Sciatic nerve (tissue), 2 donors: Measurements from ENCODE around the gene SHB. TPM values are rescaled to one million over a fixed set of nuclear protein-coding genes. Genes with fewer than 3 reads are reported as not detected.
"Not testable (repeated sequence)": the region's sequence is repeated elsewhere in the genome, so short reads cannot be mapped to it uniquely, and the experiment has no call there.

Source experiments
- ATAC-seq: fragments of 200-7000 bp; cut with Tn5 transposase; one replicate; pipeline ENCODE4 v1.9.1; 2020; ENCODE audit warnings: mild to moderate bottlenecking, moderate library complexity
- DNase-seq: peaks from one replicate; pipeline ENCODE4 v3.0.0-alpha.2; 2020; ENCODE audit warnings: low spot score
- intact Hi-C: fragments of 100-400 bp; cut with DNase I; formaldehyde crosslinking; loops from one replicate; pipeline ENCODE4 v1.14.2; 2022
- total RNA-seq: library from RNA; stranded (reverse); fragmentation: NEBNext Ultra II Directional; extraction: Animal tissue kit (Norgen Biotek cat#: 25700); gene quantifications from one replicate; pipeline ENCODE4 v1.2.1, GENCODE V29; 2021
- donor health status: DM: no; HTN: no; CAD: no.
- donor health status: DM: no; HTN: no; CAD: no.

Gene SHB
- total RNA-seq, 1 donor from 2014 or later, result 15.9 TPM

DNA sequence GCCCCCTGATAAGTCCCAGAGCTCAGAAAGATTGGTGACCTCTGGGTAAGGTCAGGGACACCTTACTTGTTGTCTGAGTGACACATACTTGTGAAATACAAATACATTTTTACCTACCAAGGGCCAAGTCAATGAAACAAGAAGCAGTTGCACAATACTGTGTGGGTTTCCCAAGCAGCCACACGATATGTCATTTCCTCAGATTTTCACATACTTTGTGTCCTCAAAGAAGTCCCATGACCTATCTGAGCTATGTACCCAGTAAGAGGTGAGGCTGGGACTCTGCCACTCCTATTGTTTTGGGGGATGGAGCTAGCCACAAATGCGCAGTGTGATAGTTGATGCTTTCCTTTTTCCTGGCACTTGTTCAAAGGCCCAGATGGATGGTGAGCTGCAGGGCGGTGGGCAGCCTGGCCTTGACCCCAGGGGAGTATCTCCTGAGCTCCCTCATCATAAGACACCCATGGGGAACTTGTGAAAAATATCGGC is 160.3 kb downstream of the SHB start:
- ATAC-seq (no peak), DNase-seq (no peak)
- intact Hi-C loops, result no loop called here

- intact Hi-C loops, result no loop called here
- DNase-seq (no peak), ATAC-seq (no peak)
Measured at GRCh38 chr9:37908283-37908682, 160.7 kb downstream of the SHB start.

GRCh38 chr9:37906312-37907239 is 162.5 kb downstream of the SHB start:
- intact Hi-C loops, result no loop called here
- no peak for ATAC-seq
- DNase-seq, result no peak

GRCh38 chr9:37905776-37906175 is 163.3 kb downstream of the SHB start:
- no peak for DNase-seq
- ATAC-seq, result no peak
- intact Hi-C loops, result no loop called here

GRCh38 chr9:37905131-37905505 is 163.9 kb downstream of the SHB start:
- intact Hi-C loops, result no loop called here
- ATAC-seq (peak; percentile 10), DNase-seq (no peak)

DNA sequence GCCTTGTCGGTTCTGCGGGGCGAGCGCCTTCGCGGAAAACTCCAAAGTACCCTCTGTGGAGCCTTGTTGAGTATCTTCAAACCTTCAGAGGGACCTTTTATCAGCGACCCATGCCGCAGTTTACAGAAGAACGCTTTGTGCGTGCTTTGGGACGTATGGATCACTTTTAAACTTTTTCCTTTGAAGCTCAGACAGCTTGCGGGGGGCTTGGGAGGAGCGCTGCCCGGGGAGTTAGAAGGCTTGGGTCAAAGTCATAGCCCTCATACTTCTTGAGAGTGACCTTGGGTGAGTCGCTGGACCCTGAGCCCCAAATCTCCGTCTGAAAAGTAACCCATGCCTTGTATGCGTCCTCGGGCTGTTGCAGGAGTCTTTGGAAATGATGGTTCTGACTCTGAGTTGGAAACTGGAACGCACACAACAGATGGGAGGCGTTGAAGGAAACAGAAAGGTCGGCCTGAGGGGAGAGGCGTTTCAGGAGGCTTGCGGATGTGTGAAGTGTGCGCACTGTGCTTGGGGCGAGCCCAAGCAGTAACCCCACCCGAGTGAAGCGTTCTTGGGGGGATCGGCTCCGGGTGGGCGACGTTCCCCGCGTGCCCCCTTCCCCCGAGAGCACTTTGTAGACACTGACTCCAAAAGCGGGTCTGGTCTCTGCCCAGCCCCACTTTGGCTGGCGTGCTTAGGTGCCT is 164.4 kb downstream of the SHB start:
- DNase-seq, result no peak
- intact Hi-C loops, result no loop called here
- ATAC-seq, result peak; percentile 56

DNA sequence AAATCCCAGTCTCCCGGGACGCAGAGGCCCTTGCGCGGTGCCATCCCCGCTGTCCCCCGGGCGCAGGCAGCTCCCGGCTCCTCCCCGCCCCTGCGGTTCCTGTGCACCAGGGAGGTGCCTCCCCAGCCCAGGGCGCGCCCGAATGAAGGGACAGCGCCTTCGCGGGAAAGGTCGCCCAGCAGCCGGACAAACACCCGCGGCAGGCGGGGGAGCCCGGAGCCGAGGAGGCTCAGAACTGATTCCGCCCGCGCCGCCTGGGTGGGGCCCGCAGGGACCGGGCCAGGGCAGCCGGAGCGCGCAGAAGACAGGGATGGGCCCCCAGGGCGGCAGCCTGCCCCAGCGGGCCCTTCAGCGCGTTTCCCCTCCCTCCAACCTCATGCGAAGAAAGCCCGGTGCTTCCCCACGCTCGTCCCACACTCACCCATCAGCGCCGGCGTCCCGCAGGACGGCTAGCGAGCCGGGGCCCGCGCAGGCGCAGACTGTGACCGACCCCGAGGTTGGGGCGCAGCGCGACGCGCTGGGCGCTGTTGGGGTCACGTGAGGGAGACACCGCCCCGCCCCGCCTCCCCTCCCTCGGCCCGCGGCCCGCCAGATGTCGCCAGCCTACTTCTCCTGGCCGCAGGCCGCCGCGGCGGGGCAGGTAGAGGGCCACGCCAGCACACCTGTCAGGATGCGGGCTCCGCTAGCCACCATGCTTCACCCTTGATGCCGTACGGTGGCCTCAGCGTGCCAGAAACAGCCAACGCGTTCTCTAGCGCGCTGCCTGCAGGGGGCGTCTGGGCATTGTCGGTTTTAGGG is 165.2 kb downstream of the SHB start, which contains the start of gene SLC25A51:
TSS of gene SLC25A51 (minus strand) at position 481 of the 798 bp plus-strand sequence. CDS start 15,577 bp downstream, outside the sequence.
- intact Hi-C loops, result no loop called here
- DNase-seq (peak; percentile 97), ATAC-seq (peak; percentile 95)

DNA sequence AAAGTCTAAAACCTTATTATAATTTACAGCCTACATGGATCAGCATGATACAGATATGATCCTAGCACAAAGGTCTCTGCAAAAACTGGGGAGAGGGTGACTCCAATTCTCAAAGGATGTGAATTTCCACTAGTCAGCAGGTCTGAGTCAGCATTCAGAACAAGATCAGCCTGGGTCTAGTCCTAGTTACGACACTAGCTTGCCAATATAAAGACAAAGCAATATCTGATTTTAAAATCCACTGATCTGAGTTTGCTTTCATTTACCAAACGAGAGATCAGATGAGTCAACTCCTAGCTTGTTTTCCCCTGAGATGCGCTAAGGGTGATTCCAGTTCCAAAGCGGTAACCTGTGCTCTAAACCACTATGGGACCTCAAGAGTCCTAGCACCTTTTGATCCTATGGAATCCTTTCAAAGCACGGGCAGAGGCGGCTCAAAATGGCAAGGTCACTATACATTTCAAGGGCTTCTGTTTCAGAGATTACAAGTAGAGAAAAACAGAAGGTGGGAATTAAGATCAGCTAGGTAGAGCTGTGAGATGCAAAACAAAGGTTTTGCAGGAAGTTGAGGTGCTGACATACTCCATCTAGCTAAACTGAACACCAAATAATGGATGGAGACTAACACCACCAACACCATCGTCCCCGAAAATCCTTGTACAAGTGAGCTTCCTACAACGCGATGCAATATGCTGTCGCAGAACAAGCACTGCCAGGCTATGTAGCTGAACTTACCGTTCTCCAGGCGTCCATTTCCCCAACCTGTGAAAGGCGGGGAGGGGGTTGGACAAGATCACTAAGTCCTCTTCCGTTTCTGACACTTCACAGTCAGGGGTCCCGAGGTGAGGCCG is 166.0 kb downstream of the SHB start:
- ATAC-seq (no peak), DNase-seq (no peak)
- intact Hi-C loops, result no loop called here

- ATAC-seq (no peak), DNase-seq (no peak)
- intact Hi-C loops, result no loop called here
Measured at GRCh38 chr9:37902131-37902530, 166.9 kb downstream of the SHB start.

- ATAC-seq, result no peak
- intact Hi-C loops, result no loop called here
- no peak for DNase-seq
Measured at GRCh38 chr9:37899041-37899440, 170.0 kb downstream of the SHB start.

DNA sequence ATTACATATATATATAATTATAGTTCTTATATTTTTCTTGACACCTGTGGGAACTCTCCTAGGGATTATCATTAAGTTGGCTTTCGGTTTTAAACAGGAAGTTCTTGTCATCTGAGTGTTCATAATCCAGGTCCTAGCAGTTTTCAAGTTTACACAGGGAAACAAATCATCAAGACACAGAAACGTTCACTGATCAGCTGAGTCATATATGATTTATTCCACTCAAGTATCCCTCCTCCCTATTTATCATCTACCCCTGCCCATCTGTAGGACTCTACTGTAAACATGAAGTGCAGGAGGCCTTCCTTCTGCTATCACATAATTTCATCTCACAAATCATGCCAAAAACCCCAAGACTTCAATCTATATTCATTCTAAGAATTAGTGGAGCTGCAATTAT is 171.4 kb downstream of the SHB start:
- ATAC-seq (no peak), DNase-seq (no peak)
- intact Hi-C loops, result no loop called here

GRCh38 chr9:37892063-37892462 is 177.0 kb downstream of the SHB start:
- no peak for ATAC-seq
- DNase-seq, result no peak
- intact Hi-C loops, result no loop called here

DNA sequence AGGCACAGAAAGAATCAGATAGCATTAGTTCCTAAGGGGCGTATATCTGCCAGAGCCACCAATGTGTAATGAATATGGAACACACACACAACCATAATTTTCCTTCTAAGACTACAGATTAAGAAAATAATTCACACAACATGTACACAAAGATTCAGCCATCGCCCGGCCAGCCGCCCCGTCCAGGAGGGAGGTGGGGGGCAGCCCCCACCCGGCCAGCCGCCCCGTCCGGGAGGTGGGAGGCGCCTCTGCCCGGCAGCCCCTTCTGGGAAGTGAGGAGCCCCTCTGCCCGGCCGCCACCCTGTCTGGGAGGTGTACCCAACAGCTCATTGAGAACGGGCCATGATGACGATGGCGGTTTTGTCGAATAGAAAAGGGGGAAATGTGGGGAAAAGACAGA is 178.0 kb downstream of the SHB start:
- ATAC-seq, DNase-seq, intact Hi-C loops: not testable (repeated sequence)

DNA sequence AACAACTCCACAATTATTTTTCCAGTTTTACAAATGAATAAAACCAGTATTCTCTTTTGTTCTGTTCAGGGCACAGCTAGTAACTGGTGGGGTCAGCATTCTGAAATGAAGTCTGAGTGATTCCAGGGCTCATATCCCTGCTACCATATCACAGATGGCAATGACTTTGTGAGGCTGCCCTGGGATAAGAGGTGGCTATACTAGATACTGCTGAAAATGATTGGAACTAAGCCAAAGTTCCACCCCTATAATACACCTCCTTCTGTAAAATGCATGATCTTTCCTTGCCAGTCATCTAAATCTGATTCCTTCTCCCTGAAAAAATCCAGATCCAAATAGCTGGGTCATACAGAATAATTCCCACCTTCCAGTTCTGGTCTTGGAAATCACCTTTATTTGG is 179.5 kb downstream of the SHB start:
- DNase-seq, result no peak
- intact Hi-C loops, result no loop called here
- no peak for ATAC-seq

DNA sequence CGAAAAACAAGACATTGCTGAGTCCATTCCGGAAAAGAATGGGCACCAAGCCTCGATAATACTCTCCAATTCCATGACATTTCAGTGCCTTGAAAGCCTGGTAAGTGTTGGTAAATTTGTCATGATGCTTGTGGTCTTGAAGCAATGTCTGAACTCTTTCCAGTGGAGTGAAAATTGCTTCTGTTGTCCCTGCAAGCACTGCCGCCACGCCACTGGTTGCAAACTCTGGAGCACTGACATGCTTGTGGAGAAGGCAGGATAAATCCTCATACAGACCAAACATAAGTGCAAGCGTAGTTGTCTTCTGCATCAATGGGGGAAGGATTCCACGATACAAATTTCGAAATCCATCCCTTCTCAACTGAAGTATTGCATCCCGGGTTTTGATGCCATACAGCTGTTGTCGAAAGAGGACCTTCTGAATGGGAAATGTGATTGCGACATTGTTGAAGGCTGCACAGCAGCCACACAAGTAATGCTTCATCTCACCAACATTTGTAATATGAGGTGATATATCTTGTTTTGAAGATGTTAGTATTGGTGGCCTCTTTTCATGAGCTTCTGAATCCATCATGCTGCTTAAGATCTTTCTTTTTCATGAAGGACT is 180.9 kb downstream of the SHB start:
- intact Hi-C loops, DNase-seq, ATAC-seq: not testable (repeated sequence)

DNA sequence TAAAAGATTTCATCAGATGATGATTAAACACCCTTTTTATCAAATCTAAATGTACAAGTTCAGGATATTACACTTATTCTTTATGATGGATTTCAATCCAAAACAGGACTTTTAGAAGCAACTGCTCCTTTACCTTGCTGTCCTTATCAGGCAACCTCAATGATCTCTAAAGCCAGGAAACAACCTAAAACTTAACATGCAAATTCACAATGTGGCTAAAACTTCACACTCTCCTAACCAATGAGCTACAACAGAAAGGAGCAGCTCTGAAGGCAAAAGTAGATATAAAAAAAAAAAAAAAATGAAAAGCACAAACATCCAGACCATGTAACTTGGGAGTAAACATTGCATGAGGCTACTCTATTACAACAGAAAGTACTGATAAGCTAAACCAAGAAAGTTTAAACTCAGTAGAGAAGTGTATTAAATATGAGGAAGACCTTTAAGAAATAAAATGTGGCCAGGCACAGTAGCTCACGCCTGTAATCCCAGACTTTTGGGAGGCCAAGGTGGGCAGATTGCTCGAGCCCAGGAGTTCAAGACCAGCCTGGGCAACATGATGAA is 188.0 kb downstream of the SHB start:
- ATAC-seq (no peak), DNase-seq (no peak)
- intact Hi-C loops, result no loop called here

DNA sequence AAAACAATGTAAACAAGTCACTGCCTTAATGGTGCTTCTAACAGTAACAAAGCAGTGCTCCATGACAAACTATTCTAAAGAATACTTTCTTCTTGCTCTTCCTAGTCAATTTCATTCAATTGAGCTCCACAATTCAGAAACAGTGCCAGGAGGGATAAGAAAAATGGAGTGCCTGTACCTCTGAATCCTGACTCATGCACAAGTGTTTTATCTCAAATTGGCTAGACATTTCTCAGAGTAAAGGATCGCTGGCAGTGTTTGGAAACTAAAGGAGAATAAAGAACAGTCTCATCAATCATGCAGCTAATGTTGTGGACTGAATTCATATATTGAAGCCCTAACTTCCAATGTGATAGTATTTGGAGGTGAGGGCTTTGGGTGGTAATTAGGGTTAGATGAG is 192.7 kb downstream of the SHB start:
- intact Hi-C loops, result no loop called here
- no peak for ATAC-seq
- no peak for DNase-seq

DNA sequence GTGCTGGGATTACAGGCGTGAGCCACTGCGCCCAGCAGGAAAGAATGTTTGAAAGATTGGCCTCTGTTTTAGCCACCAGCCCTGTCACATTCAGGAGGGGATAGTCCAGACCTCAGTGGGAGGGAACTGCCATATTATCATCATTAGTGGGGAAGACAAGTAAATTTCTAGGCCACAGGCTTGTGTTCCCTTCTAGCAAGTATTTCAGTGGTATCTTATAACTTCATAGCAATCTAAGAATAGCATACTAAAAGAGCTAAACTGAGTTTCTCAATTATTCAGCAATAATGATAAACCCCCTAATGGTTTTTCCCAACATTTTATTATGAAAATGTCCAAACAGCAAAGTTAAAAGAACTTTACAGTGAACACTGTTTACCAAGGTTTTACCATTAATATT is 195.1 kb downstream of the SHB start:
- intact Hi-C loops, result no loop called here
- no peak for ATAC-seq

More for the DNA sequence above, 195.1 kb downstream of the SHB start:
- DNase-seq, result no peak
